ENCODE data around the gene OSTN.

The OSTN gene

GRCh38 chr3:191227541-191227940, 28.5 kb downstream of the OSTN start:
- no peak for DNase-seq (ENCODE audit: low read depth in 2 of 2)
- no peak for TF ChIP-seq CTCF (IDR thresholded peaks at IDR 0.05; ENCODE audit: low read depth, low read length)

GRCh38 chr3:191234216-191234615, 35.2 kb downstream of the OSTN start:
- H3K4me3 ChIP-seq (replicated peaks in 1 of 2; ENCODE audit: low read depth in 2 of 2, low read length in 2 of 2) = no peak overlapping the region
- TF ChIP-seq CTCF (IDR thresholded peaks at IDR 0.05; ENCODE audit: low read depth, low read length) = no peak
- DNase-seq (ENCODE audit: low read depth in 2 of 2) = no peak

More at GRCh38 chr3:191227541-191227940, 28.5 kb downstream of the OSTN start:
- H3K4me3 ChIP-seq (replicated peaks in 1 of 2; ENCODE audit: low read depth in 2 of 2, low read length in 2 of 2) = no peak overlapping the region

GRCh38 chr3:191235331-191236314, 36.6 kb downstream of the OSTN start:
- DNase-seq (ENCODE audit: low read depth in 2 of 2) = peak; percentile 55 to 68
- no peak for TF ChIP-seq CTCF (IDR thresholded peaks at IDR 0.05; ENCODE audit: low read depth, low read length)
- H3K4me3 ChIP-seq (replicated peaks in 1 of 2; ENCODE audit: low read depth in 2 of 2, low read length in 2 of 2) = no peak overlapping the region

GRCh38 chr3:191236646-191237045, 37.6 kb downstream of the OSTN start:
- peak; percentile 31 to 79 for DNase-seq (ENCODE audit: low read depth in 2 of 2)

GRCh38 chr3:191237047-191237882, 38.2 kb downstream of the OSTN start:
- no peak for DNase-seq (ENCODE audit: low read depth in 2 of 2)
- no peak overlapping the region for H3K4me3 ChIP-seq (replicated peaks in 1 of 2; ENCODE audit: low read depth in 2 of 2, low read length in 2 of 2)
- TF ChIP-seq CTCF (IDR thresholded peaks at IDR 0.05; ENCODE audit: low read depth, low read length) = no peak

More at GRCh38 chr3:191236646-191237045, 37.6 kb downstream of the OSTN start:
- no peak overlapping the region for H3K4me3 ChIP-seq (replicated peaks in 1 of 2; ENCODE audit: low read depth in 2 of 2, low read length in 2 of 2)
- TF ChIP-seq CTCF (IDR thresholded peaks at IDR 0.05; ENCODE audit: low read depth, low read length) = no peak

GRCh38 chr3:191238321-191238817, 39.3 kb downstream of the OSTN start:
- peak; percentile 78 to 82 for DNase-seq (ENCODE audit: low read depth in 2 of 2)
- no peak overlapping the region for H3K4me3 ChIP-seq (replicated peaks in 1 of 2; ENCODE audit: low read depth in 2 of 2, low read length in 2 of 2)
- no peak for TF ChIP-seq CTCF (IDR thresholded peaks at IDR 0.05; ENCODE audit: low read depth, low read length)

All from cardiac fibroblast (primary cell).